Mesothelial cell of epicardium (in vitro differentiated cells): ENCODE measurements around the gene CR1. TPM values are rescaled to one million over a fixed set of nuclear protein-coding genes. Genes with fewer than 3 reads are reported as not detected.
"Not testable (repeated sequence)": the region's sequence is repeated elsewhere in the genome, so short reads cannot be mapped to it uniquely, and the experiment has no call there.

ENCODE experiments used
- DNase-seq, 2 experiments: peaks; one replicate each; pipeline ENCODE4 v3.0.0; 2021; ENCODE audit warnings: low spot score in 2 of 2; ENCODE audit not compliant: unreplicated experiment in 2 of 2
- H3K27ac Mint-ChIP-seq: 2 replicates; pipeline ENCODE4 v1.8.0; 2021; ENCODE audit warnings: mixed read lengths
- H3K27me3 Mint-ChIP-seq: 2 replicates; pipeline ENCODE4 v1.8.0; 2021; ENCODE audit warnings: low read depth, mixed read lengths
- H3K36me3 Mint-ChIP-seq: 2 replicates; pipeline ENCODE4 v1.8.0; 2021; ENCODE audit warnings: mixed read lengths
- H3K4me1 Mint-ChIP-seq: 2 replicates; pipeline ENCODE4 v1.8.0; 2021; ENCODE audit warnings: mixed read lengths
- H3K4me3 Mint-ChIP-seq: 2 replicates; pipeline ENCODE4 v1.8.0; 2021; ENCODE audit warnings: mild to moderate bottlenecking, moderate library complexity, mixed read lengths
- H3K9me3 Mint-ChIP-seq: 2 replicates; pipeline ENCODE4 v1.8.0; 2021; ENCODE audit warnings: mixed read lengths
- total RNA-seq: library from RNA; stranded (reverse); gene quantifications from 3 replicates; pipeline ENCODE4 v1.2.1, GENCODE V29; 2021
- TF ChIP-seq, protein P1 (sequence below): fragments of 200-600 bp; sonication (generic); IDR thresholded peaks from one replicate; pipeline ENCODE4 v1.5.0; 2021; ENCODE audit warnings: antibody characterized with exemption; ENCODE audit not compliant: unreplicated experiment

The CR1 gene
- total RNA-seq, 1 donor from 2014 or later, result 0.09 TPM

GRCh38 chr1:207474210-207474609, 21.7 kb upstream of the CR1 start:
- Mint-ChIP-seq H3K27me3 (peaks cover 82% of the 10 kb centered on the region), H3K4me1 (no peaks in the 10 kb centered on the region), H3K36me3 (no peaks in the 10 kb centered on the region), H3K27ac (no peak overlapping the region), H3K4me3 (no peak overlapping the region), H3K9me3 (peaks cover 6% of the 10 kb centered on the region)
- TF ChIP-seq, protein P1, sequence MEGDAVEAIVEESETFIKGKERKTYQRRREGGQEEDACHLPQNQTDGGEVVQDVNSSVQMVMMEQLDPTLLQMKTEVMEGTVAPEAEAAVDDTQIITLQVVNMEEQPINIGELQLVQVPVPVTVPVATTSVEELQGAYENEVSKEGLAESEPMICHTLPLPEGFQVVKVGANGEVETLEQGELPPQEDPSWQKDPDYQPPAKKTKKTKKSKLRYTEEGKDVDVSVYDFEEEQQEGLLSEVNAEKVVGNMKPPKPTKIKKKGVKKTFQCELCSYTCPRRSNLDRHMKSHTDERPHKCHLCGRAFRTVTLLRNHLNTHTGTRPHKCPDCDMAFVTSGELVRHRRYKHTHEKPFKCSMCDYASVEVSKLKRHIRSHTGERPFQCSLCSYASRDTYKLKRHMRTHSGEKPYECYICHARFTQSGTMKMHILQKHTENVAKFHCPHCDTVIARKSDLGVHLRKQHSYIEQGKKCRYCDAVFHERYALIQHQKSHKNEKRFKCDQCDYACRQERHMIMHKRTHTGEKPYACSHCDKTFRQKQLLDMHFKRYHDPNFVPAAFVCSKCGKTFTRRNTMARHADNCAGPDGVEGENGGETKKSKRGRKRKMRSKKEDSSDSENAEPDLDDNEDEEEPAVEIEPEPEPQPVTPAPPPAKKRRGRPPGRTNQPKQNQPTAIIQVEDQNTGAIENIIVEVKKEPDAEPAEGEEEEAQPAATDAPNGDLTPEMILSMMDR, result no peak
- no peak for DNase-seq

DNA sequence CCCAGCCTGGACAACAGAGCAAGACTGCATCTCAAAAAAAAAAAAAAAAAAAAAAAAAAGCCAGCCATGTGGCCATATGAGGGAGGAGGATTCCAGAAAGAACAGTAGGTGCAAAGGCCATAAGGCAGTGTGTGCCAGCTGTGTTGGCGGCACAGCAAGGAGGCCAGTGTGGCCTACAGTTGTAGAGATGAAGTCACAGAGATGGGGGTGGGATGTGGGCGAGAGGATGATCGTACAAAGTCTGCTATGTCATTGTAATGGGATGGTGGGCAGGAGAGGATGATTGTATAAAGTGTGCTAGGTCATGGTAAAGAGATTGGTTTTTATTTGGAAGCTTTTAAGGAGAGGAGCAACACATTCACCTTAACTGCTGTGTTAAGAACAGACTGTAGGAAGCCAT, 9.8 kb upstream of the CR1 start:
- H3K9me3 Mint-ChIP-seq, result no peaks in the 10 kb centered on the region
- no peaks in the 10 kb centered on the region for H3K4me1 Mint-ChIP-seq
- H3K27me3 Mint-ChIP-seq, result peaks cover 46% of the 10 kb centered on the region
- no peak overlapping the region for H3K27ac Mint-ChIP-seq
- TF ChIP-seq, protein P1, result no peak
- H3K36me3 Mint-ChIP-seq, result no peaks in the 10 kb centered on the region
- DNase-seq, result no peak
- no peak overlapping the region for H3K4me3 Mint-ChIP-seq

- H3K27ac Mint-ChIP-seq, result no peak overlapping the region
- no peaks in the 10 kb centered on the region for H3K9me3 Mint-ChIP-seq
- H3K4me1 Mint-ChIP-seq, result no peaks in the 10 kb centered on the region
- no peak for DNase-seq
- TF ChIP-seq, protein P1, result no peak
- H3K4me3 Mint-ChIP-seq, result no peak overlapping the region
- peaks cover 42% of the 10 kb centered on the region for H3K27me3 Mint-ChIP-seq
- H3K36me3 Mint-ChIP-seq, result no peaks in the 10 kb centered on the region
Measured at GRCh38 chr1:207487636-207488035, 8.3 kb upstream of the CR1 start.

DNA sequence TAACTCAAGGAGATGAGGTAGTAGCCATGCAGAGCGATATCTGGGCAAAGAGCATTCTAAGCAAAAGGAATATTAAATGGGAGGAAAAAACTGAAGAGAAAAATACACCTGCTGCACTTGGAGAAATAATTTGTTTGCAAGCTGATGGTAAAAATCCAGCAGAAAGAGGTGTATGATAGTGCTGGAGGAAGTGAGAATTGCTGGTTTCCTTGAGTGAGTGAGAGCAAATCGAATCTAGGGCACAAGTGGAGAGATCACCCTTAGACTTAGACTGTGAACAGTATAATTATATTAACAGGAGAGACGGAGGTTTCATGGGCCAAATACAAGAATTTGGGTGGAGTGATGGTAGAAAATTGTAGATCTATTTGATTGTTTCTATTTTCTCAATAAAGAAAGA, 2.7 kb upstream of the CR1 start:
- TF ChIP-seq, protein P1, result no peak
- Mint-ChIP-seq H3K27me3 (peaks cover 34% of the 10 kb centered on the region), H3K4me3 (no peak overlapping the region), H3K9me3 (no peaks in the 10 kb centered on the region), H3K4me1 (peaks cover 8% of the 10 kb centered on the region), H3K27ac (no peak overlapping the region), H3K36me3 (no peaks in the 10 kb centered on the region)
- no peak for DNase-seq

DNA sequence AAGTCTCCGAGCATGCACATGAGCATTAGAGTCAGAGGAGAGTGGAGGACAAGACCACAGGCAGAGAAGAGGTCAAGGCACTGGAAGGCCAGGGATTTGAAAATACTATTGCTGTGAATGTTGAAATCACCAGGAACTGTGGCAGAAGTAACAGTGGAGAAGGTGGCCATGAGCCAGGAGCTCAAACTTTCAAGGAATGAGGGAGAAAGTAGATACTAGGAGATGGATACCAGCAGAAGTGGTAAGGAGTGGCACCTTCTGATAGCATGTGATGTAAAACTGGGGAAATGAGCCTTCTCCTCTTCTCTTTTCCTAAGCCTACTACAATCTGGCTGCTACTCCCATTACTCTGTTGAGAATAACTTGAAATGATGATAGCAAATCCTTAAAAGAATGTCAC, 1.8 kb upstream of the CR1 start:
- peaks cover 40% of the 10 kb centered on the region for H3K27me3 Mint-ChIP-seq
- DNase-seq, result no peak
- TF ChIP-seq, protein P1, result no peak
- peaks cover 8% of the 10 kb centered on the region for H3K4me1 Mint-ChIP-seq
- H3K27ac Mint-ChIP-seq, result no peak overlapping the region
- H3K36me3 Mint-ChIP-seq, result no peaks in the 10 kb centered on the region
- H3K4me3 Mint-ChIP-seq, result no peak overlapping the region
- no peaks in the 10 kb centered on the region for H3K9me3 Mint-ChIP-seq

GRCh38 chr1:207495281-207495680, 676 bp upstream of the CR1 start:
- not testable (repeated sequence) for H3K4me1 Mint-ChIP-seq, DNase-seq, H3K36me3 Mint-ChIP-seq, H3K27ac Mint-ChIP-seq, H3K9me3 Mint-ChIP-seq
- peak overlapping the region; percentile 71 for H3K4me3 Mint-ChIP-seq
- H3K27me3 Mint-ChIP-seq, result peaks cover 49% of the 10 kb centered on the region
